22Rv1 (cell line): ENCODE measurements around the gene ZNF683.
A peak's percentile ranks its signal among the peaks of the same experiment; 100 is the strongest.
"Not testable (repeated sequence)": the region's sequence is repeated elsewhere in the genome, so short reads cannot be mapped to it uniquely, and the experiment has no call there.

ENCODE experiments used
- H3K27ac ChIP-seq: fragments of 450-650 bp; 2 replicates; pipeline ENCODE4 v1.5.1; 2017
- ZFX ChIP-seq: fragments of 450-650 bp; IDR thresholded peaks from 2 replicates; pipeline ENCODE4 v1.6.1; 2017; ENCODE audit warnings: antibody characterized with exemption, borderline replicate concordance
- TF ChIP-seq, protein P1 (sequence below): fragments of 450-650 bp; IDR thresholded peaks from 2 replicates; pipeline ENCODE4 v1.5.1; 2017; ENCODE audit warnings: mild to moderate bottlenecking

ZNF683 gene

DNA sequence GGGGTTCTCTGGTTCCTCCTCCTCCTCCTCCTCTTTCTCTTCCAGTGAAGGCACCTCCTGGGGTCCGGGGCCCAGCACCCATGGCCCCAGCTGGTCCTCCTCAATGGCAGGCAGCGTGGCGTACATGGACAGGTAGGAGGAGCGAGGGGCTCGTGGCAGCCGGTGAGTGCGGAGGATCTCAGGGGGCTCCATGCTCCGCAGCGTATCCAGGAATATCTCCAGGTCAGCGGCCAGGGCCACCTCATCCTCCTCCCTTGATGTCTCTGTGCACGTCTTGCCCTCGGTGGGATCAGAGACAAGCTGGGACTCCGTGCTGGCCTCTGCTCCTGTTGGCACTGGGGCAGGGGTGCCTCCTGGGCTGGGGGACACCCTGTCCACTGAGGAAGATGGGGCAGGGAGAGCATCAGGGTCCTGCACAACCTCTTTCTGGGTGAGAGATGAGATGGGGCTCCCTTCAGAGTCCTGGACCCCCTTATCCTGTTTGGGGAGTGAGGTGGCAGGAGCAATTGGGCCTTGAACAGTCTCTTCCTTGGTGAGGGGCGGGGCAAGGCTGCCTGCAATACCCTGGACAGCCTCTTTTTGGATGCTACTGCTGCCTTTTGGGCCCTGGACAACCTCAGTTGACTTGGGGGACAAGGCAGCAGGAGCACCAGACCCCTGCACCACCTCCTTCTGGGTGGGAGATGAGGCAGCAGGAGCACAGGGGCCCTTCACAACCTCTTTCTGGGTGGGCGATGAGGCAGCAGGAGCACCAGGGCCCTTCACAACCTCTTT, 28.2 kb downstream of the ZNF683 start:
- H3K27ac ChIP-seq: no peak overlapping the region
- TF ChIP-seq, protein P1, sequence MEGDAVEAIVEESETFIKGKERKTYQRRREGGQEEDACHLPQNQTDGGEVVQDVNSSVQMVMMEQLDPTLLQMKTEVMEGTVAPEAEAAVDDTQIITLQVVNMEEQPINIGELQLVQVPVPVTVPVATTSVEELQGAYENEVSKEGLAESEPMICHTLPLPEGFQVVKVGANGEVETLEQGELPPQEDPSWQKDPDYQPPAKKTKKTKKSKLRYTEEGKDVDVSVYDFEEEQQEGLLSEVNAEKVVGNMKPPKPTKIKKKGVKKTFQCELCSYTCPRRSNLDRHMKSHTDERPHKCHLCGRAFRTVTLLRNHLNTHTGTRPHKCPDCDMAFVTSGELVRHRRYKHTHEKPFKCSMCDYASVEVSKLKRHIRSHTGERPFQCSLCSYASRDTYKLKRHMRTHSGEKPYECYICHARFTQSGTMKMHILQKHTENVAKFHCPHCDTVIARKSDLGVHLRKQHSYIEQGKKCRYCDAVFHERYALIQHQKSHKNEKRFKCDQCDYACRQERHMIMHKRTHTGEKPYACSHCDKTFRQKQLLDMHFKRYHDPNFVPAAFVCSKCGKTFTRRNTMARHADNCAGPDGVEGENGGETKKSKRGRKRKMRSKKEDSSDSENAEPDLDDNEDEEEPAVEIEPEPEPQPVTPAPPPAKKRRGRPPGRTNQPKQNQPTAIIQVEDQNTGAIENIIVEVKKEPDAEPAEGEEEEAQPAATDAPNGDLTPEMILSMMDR: no peak
- TF ChIP-seq ZFX: no peak

- no peak overlapping the region for H3K27ac ChIP-seq
- no peak for TF ChIP-seq ZFX
- TF ChIP-seq, protein P1: no peak
Measured at GRCh38 chr1:26340047-26340481, 32.5 kb downstream of the ZNF683 start.

GRCh38 chr1:26338670-26339069, 33.9 kb downstream of the ZNF683 start:
- TF ChIP-seq ZFX: no peak
- TF ChIP-seq, protein P1: no peak
- no peak overlapping the region for H3K27ac ChIP-seq

DNA sequence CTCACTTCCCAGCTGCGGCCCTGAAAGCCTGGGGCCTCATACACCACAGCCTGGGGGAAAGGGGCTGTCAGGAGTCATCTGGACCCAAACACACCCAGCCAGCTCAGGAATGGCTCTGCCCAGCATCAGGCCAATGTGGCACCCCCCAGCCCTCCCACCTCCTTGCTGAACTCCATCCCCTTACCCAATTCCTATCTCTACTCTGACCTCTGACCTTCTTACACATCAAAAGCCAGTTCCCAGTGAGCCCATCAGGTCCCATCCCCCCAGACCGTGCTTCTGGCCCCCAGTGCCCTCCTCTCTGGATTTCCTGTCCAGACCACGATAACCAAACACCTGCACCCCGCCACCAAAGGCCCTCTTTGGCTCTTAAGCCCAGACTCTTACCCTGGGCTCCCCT, 34.9 kb downstream of the ZNF683 start:
- no peak overlapping the region for H3K27ac ChIP-seq

DNA sequence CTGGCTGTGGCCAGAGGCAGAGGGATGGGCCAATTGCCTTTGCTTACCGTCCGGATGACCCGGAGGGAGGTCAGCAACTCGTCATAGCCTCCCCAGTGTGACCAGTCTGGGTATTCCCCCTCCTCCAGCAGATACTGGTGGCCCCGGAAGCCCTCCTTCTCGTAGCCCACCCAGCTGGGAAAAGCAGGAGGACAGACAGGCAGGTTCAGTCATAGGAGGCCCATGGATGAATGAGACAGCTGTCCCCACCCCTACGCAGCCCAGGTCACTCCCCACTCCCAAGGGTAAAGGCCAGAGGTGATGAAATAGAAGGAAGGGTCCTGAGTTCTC, 35.4 kb downstream of the ZNF683 start:
- TF ChIP-seq, protein P1: no peak
- no peak for TF ChIP-seq ZFX
- peak overlapping the region; percentile 48; the same call in 1 of the 2 replicates for H3K27ac ChIP-seq

More for the DNA sequence above, 34.9 kb downstream of the ZNF683 start:
- no peak for TF ChIP-seq ZFX
- TF ChIP-seq, protein P1: no peak

GRCh38 chr1:26336477-26337205, 35.9 kb downstream of the ZNF683 start:
- peak overlapping the region; percentile 48 for H3K27ac ChIP-seq
- TF ChIP-seq, protein P1: no peak
- no peak for TF ChIP-seq ZFX

- peak overlapping the region; percentile 48 for H3K27ac ChIP-seq
- TF ChIP-seq, protein P1: no peak
- no peak for TF ChIP-seq ZFX
Measured at GRCh38 chr1:26335774-26336476, 36.6 kb downstream of the ZNF683 start.

GRCh38 chr1:26333312-26333711, 39.2 kb downstream of the ZNF683 start:
- not testable (repeated sequence) for H3K27ac ChIP-seq
